ENCODE data around the gene FXN.

- TF ChIP-seq CTCF (IDR thresholded peaks at IDR 0.05; ENCODE audit: borderline replicate concordance, extremely low read depth, low read length, poor library complexity, severe bottlenecking) (no peak), EZH2 (IDR thresholded peaks at IDR 0.05; ENCODE audit: borderline replicate concordance, low read depth, low read length, severe bottlenecking) (no peak)
These were observed 73.6 kb downstream of the FXN start for GRCh38 chr9:69109152-69109551.

Measured in DND-41 (cell line).